ENCODE measurements around the gene POU4F3.

GRCh38 chr5:146337928-146338327 is 711 bp upstream of the POU4F3 start:
- TF ChIP-seq POLR2A (IDR thresholded peaks at IDR 0.05) (no peak), POLR2AphosphoS5 (IDR thresholded peaks at IDR 0.05) (no peak)
- TF ChIP-seq, protein P1, sequence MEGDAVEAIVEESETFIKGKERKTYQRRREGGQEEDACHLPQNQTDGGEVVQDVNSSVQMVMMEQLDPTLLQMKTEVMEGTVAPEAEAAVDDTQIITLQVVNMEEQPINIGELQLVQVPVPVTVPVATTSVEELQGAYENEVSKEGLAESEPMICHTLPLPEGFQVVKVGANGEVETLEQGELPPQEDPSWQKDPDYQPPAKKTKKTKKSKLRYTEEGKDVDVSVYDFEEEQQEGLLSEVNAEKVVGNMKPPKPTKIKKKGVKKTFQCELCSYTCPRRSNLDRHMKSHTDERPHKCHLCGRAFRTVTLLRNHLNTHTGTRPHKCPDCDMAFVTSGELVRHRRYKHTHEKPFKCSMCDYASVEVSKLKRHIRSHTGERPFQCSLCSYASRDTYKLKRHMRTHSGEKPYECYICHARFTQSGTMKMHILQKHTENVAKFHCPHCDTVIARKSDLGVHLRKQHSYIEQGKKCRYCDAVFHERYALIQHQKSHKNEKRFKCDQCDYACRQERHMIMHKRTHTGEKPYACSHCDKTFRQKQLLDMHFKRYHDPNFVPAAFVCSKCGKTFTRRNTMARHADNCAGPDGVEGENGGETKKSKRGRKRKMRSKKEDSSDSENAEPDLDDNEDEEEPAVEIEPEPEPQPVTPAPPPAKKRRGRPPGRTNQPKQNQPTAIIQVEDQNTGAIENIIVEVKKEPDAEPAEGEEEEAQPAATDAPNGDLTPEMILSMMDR (IDR thresholded peaks at IDR 0.05) = no peak
